Nephron progenitor cell (in vitro differentiated cells): ENCODE data around the gene SLC17A7.

Experiments used
- DNase-seq: peaks from one replicate; pipeline ENCODE4 v3.0.0; 2021
- H3K27ac Mint-ChIP-seq: 2 replicates; pipeline ENCODE4 v1.8.0; 2021; ENCODE audit warnings: mild to moderate bottlenecking, moderate library complexity, mixed read lengths
- H3K27me3 Mint-ChIP-seq: 2 replicates; pipeline ENCODE4 v1.8.0; 2021; ENCODE audit warnings: mild to moderate bottlenecking, low read depth, mixed read lengths; ENCODE audit not compliant: poor library complexity
- H3K36me3 Mint-ChIP-seq: 2 replicates; pipeline ENCODE4 v1.8.0; 2021; ENCODE audit warnings: low read depth, mixed read lengths
- H3K4me1 Mint-ChIP-seq: 2 replicates; pipeline ENCODE4 v1.8.0; 2021; ENCODE audit warnings: mixed read lengths
- H3K4me3 Mint-ChIP-seq: 2 replicates; pipeline ENCODE4 v1.8.0; 2021; ENCODE audit warnings: mild to moderate bottlenecking, moderate library complexity, mixed read lengths
- H3K9me3 Mint-ChIP-seq: 2 replicates; pipeline ENCODE4 v1.8.0; 2021; ENCODE audit warnings: mild to moderate bottlenecking, moderate library complexity, mixed read lengths
- CTCF ChIP-seq: fragments of 200-600 bp; sonication (generic); IDR thresholded peaks from 2 replicates; pipeline ENCODE4 v1.5.0; 2021; ENCODE audit warnings: antibody characterized with exemption

Gene SLC17A7

GRCh38 chr19:49382639-49383038, 58.7 kb downstream of the SLC17A7 start:
- Mint-ChIP-seq H3K4me1 (peaks cover 7% of the 10 kb centered on the region), H3K4me3 (no peak overlapping the region), H3K27ac (no peak overlapping the region), H3K27me3 (peaks cover 8% of the 10 kb centered on the region), H3K9me3 (peaks cover 33% of the 10 kb centered on the region), H3K36me3 (peaks cover 10% of the 10 kb centered on the region)
- no peak for DNase-seq
- no peak for TF ChIP-seq CTCF

GRCh38 chr19:49380391-49380790, 60.9 kb downstream of the SLC17A7 start:
- no peak for DNase-seq
- Mint-ChIP-seq H3K4me3 (no peak overlapping the region), H3K9me3 (peaks cover 29% of the 10 kb centered on the region), H3K4me1 (peaks cover 7% of the 10 kb centered on the region), H3K36me3 (peaks cover 10% of the 10 kb centered on the region), H3K27me3 (peaks cover 8% of the 10 kb centered on the region), H3K27ac (no peak overlapping the region)
- no peak for TF ChIP-seq CTCF
